Activated CD4-positive, alpha-beta T cell treated with anti-CD3 and anti-CD28 coated beads for 36 hours (primary cell): ENCODE data around the gene EPC2. TPM values are rescaled to one million over a fixed set of nuclear protein-coding genes. Genes with fewer than 3 reads are reported as not detected.
"Not testable (repeated sequence)": the region's sequence is repeated elsewhere in the genome, so short reads cannot be mapped to it uniquely, and the experiment has no call there.

Source experiments
- ATAC-seq: fragments of 200-7000 bp; cut with Tn5 transposase; one replicate; pipeline ENCODE4 v1.10.0; 2021; ENCODE audit warnings: mild to moderate bottlenecking, moderate library complexity
- CTCF ChIA-PET: fragments of 350-600 bp; sonication (Branson Sonifier 250); formaldehyde crosslinking; loops from one replicate; lab custom pipeline; 2021; ENCODE audit warnings: antibody characterized with exemption; lab: Charles Lee
- POLR2A ChIA-PET: fragments of 350-600 bp; sonication (Branson Sonifier 250); formaldehyde crosslinking; loops from one replicate; lab custom pipeline; 2021; ENCODE audit warnings: antibody characterized with exemption, inconsistent platforms; lab: Charles Lee
- DNase-seq: peaks from one replicate; pipeline ENCODE4 v3.0.0-alpha.2; 2020
- H3K27ac Mint-ChIP-seq: one replicate; pipeline ENCODE4 v1.8.0; 2021; ENCODE audit warnings: mixed read lengths
- H3K27me3 Mint-ChIP-seq: one replicate; pipeline ENCODE4 v1.8.0; 2021; ENCODE audit warnings: mixed read lengths
- H3K36me3 Mint-ChIP-seq: one replicate; pipeline ENCODE4 v1.8.0; 2021; ENCODE audit warnings: low read depth, mixed read lengths
- H3K4me1 Mint-ChIP-seq: one replicate; pipeline ENCODE4 v1.8.0; 2021; ENCODE audit warnings: mixed read lengths
- H3K4me3 Mint-ChIP-seq: one replicate; pipeline ENCODE4 v1.8.0; 2021; ENCODE audit warnings: mild to moderate bottlenecking, moderate library complexity, mixed read lengths
- H3K9me3 Mint-ChIP-seq: one replicate; pipeline ENCODE4 v1.8.0; 2021; ENCODE audit warnings: low read depth, mixed read lengths
- intact Hi-C, 2 experiments: fragments of 100-400 bp; cut with DNase I in 1 of 2; cut with micrococcal nuclease in 1 of 2; formaldehyde crosslinking; loops; one replicate each; pipeline versions ENCODE4 v1.14.2 to v1.15.1; 2022 to 2024; cut with DNase I, micrococcal nuclease
- total RNA-seq, 2 experiments: library from RNA; stranded (reverse); gene quantifications; one replicate each; pipeline ENCODE4 v1.2.3, GENCODE V29; 2021

Gene EPC2
- total RNA-seq, 2 experiments from 2014 or later = 20.8 to 25.7 TPM

GRCh38 chr2:148642112-148642744 is 2.3 kb upstream of the EPC2 start:
- peaks cover 4% of the 10 kb centered on the region for H3K36me3 Mint-ChIP-seq
- H3K4me3 Mint-ChIP-seq = no peak overlapping the region
- DNase-seq = no peak
- ATAC-seq = no peak
- intact Hi-C loops = no loop called here
- no peaks in the 10 kb centered on the region for H3K9me3 Mint-ChIP-seq
- POLR2A ChIA-PET = interaction anchor here (2.2 kb wide), 1 partner anchor 39 kb away, joined by 9 read pairs; no protein-coding TSS in a partner anchor
- peaks cover 13% of the 10 kb centered on the region for H3K27me3 Mint-ChIP-seq
- CTCF ChIA-PET = interaction anchor here (0.6 to 1.3 kb wide), 5 partner anchors 33 to 237 kb away, joined by 3 to 4 read pairs (median 3); no protein-coding TSS in a partner anchor
- H3K27ac Mint-ChIP-seq = no peak overlapping the region
- peaks cover 25% of the 10 kb centered on the region for H3K4me1 Mint-ChIP-seq

- H3K27me3 Mint-ChIP-seq = peaks cover 13% of the 10 kb centered on the region
- DNase-seq = no peak
- POLR2A ChIA-PET = interaction anchor here (0.7 to 2.2 kb wide), 4 partner anchors 14 to 119 kb away, joined by 3 to 9 read pairs (median 4); no protein-coding TSS in a partner anchor
- peak overlapping the region; percentile 95 for H3K27ac Mint-ChIP-seq
- intact Hi-C loops = loop anchor here (1.0 kb wide), 6 partner anchors 29 to 623 kb away; partner anchors contain the start of genes KIF5C (in 1 of the 2) and ORC4 (in 1 of the 2)
- CTCF ChIA-PET = interaction anchor here (0.6 to 1.5 kb wide), 10 partner anchors 9 to 236 kb away, joined by 3 to 6 read pairs (median 3); no protein-coding TSS in a partner anchor
- H3K9me3 Mint-ChIP-seq = no peaks in the 10 kb centered on the region
- peaks cover 29% of the 10 kb centered on the region for H3K4me1 Mint-ChIP-seq
- H3K4me3 Mint-ChIP-seq = peak overlapping the region; percentile 83
- H3K36me3 Mint-ChIP-seq = peaks cover 7% of the 10 kb centered on the region
- ATAC-seq = no peak
Measured at GRCh38 chr2:148642891-148643416, 1.6 kb upstream of the EPC2 start.

- intact Hi-C loops = loop anchor here (1.0 kb wide), 6 partner anchors 29 to 623 kb away; partner anchors contain the start of genes KIF5C (in 1 of the 2) and ORC4 (in 1 of the 2)
- Mint-ChIP-seq H3K27me3 (peaks cover 13% of the 10 kb centered on the region), H3K9me3 (no peaks in the 10 kb centered on the region), H3K4me3 (peak overlapping the region; percentile 83), H3K36me3 (peaks cover 8% of the 10 kb centered on the region), H3K4me1 (peaks cover 31% of the 10 kb centered on the region), H3K27ac (peak overlapping the region; percentile 95)
- POLR2A ChIA-PET = interaction anchor here (0.5 to 2.2 kb wide), 7 partner anchors 13 to 263 kb away, joined by 3 to 9 read pairs (median 3); no protein-coding TSS in a partner anchor
- CTCF ChIA-PET = interaction anchor here (0.8 to 1.5 kb wide), 9 partner anchors 9 to 134 kb away, joined by 3 to 6 read pairs (median 3); no protein-coding TSS in a partner anchor
- DNase-seq (no peak), ATAC-seq (peak; percentile 38)
Measured at GRCh38 chr2:148643421-148643820, 1.1 kb upstream of the EPC2 start.

- peaks cover 44% of the 10 kb centered on the region for H3K4me1 Mint-ChIP-seq
- POLR2A ChIA-PET = interaction anchor here (0.6 to 1.8 kb wide), 6 partner anchors 42 to 169 kb away, joined by 3 to 10 read pairs (median 4); no protein-coding TSS in a partner anchor
- H3K27ac Mint-ChIP-seq = peak overlapping the region; percentile 94
- ATAC-seq (peak; percentile 74), DNase-seq (peak; percentile 96)
- CTCF ChIA-PET = interaction anchor here (0.5 to 3.4 kb wide), 4 partner anchors 12 to 484 kb away, joined by 3 to 19 read pairs (median 3); no protein-coding TSS in a partner anchor
- peaks cover 12% of the 10 kb centered on the region for H3K36me3 Mint-ChIP-seq
- no peaks in the 10 kb centered on the region for H3K9me3 Mint-ChIP-seq
- peaks cover 13% of the 10 kb centered on the region for H3K27me3 Mint-ChIP-seq
- peak overlapping the region; percentile 83 for H3K4me3 Mint-ChIP-seq
- intact Hi-C loops = loop anchor here (1.0 to 5.0 kb wide), 9 partner anchors 14 to 801 kb away; partner anchors contain the start of genes KIF5C (in 1 of the 2) and MBD5 (in 1 of the 2)
Measured at GRCh38 chr2:148644883-148645538, 460 bp downstream of the EPC2 start.

- peaks cover 12% of the 10 kb centered on the region for H3K36me3 Mint-ChIP-seq
- H3K4me1 Mint-ChIP-seq = peaks cover 50% of the 10 kb centered on the region
- H3K27ac Mint-ChIP-seq = peak overlapping the region; percentile 88
- ChIA-PET POLR2A (interaction anchor here (0.6 to 1.8 kb wide), 16 partner anchors 10 to 625 kb away, joined by 3 to 10 read pairs (median 4); partner anchors contain the start of genes MBD5 and ORC4), CTCF (interaction anchor here (0.5 to 3.4 kb wide), 3 partner anchors 11 to 485 kb away, joined by 3 to 19 read pairs (median 3); no protein-coding TSS in a partner anchor)
- H3K4me3 Mint-ChIP-seq = peak overlapping the region; percentile 83
- H3K27me3 Mint-ChIP-seq = peaks cover 11% of the 10 kb centered on the region
- no peaks in the 10 kb centered on the region for H3K9me3 Mint-ChIP-seq
- DNase-seq (peak; percentile 71), ATAC-seq (peak; percentile 55)
- intact Hi-C loops = loop anchor here (1.0 to 5.0 kb wide), 8 partner anchors 13 to 801 kb away; partner anchors contain the start of gene MBD5 (in 1 of the 2)
Measured at GRCh38 chr2:148645539-148646230, 1.1 kb downstream of the EPC2 start.

GRCh38 chr2:148646231-148646559 is 1.6 kb downstream of the EPC2 start:
- Mint-ChIP-seq H3K4me3 (peak overlapping the region; percentile 83), H3K27me3 (peaks cover 9% of the 10 kb centered on the region), H3K36me3 (peaks cover 12% of the 10 kb centered on the region), H3K4me1 (peaks cover 56% of the 10 kb centered on the region), H3K9me3 (no peaks in the 10 kb centered on the region), H3K27ac (peak overlapping the region; percentile 85)
- CTCF ChIA-PET = interaction anchor here (0.9 to 3.4 kb wide), 3 partner anchors 11 to 16 kb away, joined by 3 to 19 read pairs (median 3); no protein-coding TSS in a partner anchor
- POLR2A ChIA-PET = interaction anchor here (0.6 to 1.8 kb wide), 12 partner anchors 10 to 626 kb away, joined by 3 to 10 read pairs (median 4); partner anchors contain the start of genes MBD5 and ORC4
- DNase-seq (no peak), ATAC-seq (no peak)
- intact Hi-C loops = loop anchor here in 1 of 2 experiments (5.0 kb wide), 1 partner anchor 76 kb away; no protein-coding TSS in a partner anchor

- POLR2A ChIA-PET = interaction anchor here (0.6 kb wide), 1 partner anchor 43 kb away, joined by 3 read pairs; no protein-coding TSS in a partner anchor
Measured at GRCh38 chr2:148647711-148648110, 3.2 kb downstream of the EPC2 start.

GRCh38 chr2:148649936-148650335 is 5.4 kb downstream of the EPC2 start:
- CTCF ChIA-PET = no interaction called here
- intact Hi-C loops = loop anchor here in 1 of 2 experiments (1.0 to 5.0 kb wide), 2 partner anchors 9 to 72 kb away; no protein-coding TSS in a partner anchor

More at GRCh38 chr2:148647711-148648110, 3.2 kb downstream of the EPC2 start:
- H3K27me3 Mint-ChIP-seq, DNase-seq, H3K27ac Mint-ChIP-seq, H3K4me3 Mint-ChIP-seq, H3K9me3 Mint-ChIP-seq, ATAC-seq: not testable (repeated sequence)
- peaks cover 12% of the 10 kb centered on the region for H3K36me3 Mint-ChIP-seq
- CTCF ChIA-PET = interaction anchor here (3.4 kb wide), 1 partner anchor 9 kb away, joined by 19 read pairs; no protein-coding TSS in a partner anchor
- H3K4me1 Mint-ChIP-seq = peaks cover 65% of the 10 kb centered on the region
- intact Hi-C loops = loop anchor here in 1 of 2 experiments (1.0 to 5.0 kb wide), 2 partner anchors 27 to 75 kb away; no protein-coding TSS in a partner anchor

GRCh38 chr2:148650881-148651280 is 6.3 kb downstream of the EPC2 start:
- ATAC-seq = peak; percentile 43
- ChIA-PET POLR2A (no interaction called here), CTCF (no interaction called here)
- no peaks in the 10 kb centered on the region for H3K27me3 Mint-ChIP-seq
- H3K4me3 Mint-ChIP-seq = no peak overlapping the region
- H3K36me3 Mint-ChIP-seq = peaks cover 14% of the 10 kb centered on the region
- peak overlapping the region; percentile 75 for H3K27ac Mint-ChIP-seq
- no peak for DNase-seq
- intact Hi-C loops = no loop called here
- H3K9me3 Mint-ChIP-seq = no peaks in the 10 kb centered on the region
- peaks cover 81% of the 10 kb centered on the region for H3K4me1 Mint-ChIP-seq

More at GRCh38 chr2:148649936-148650335, 5.4 kb downstream of the EPC2 start:
- Mint-ChIP-seq H3K4me3 (no peak overlapping the region), H3K9me3 (no peaks in the 10 kb centered on the region), H3K27ac (no peak overlapping the region), H3K36me3 (peaks cover 15% of the 10 kb centered on the region), H3K27me3 (no peaks in the 10 kb centered on the region), H3K4me1 (peaks cover 74% of the 10 kb centered on the region)
- DNase-seq = no peak
- POLR2A ChIA-PET = no interaction called here
- no peak for ATAC-seq

GRCh38 chr2:148651972-148652371 is 7.4 kb downstream of the EPC2 start:
- CTCF ChIA-PET = interaction anchor here (1.2 kb wide), 1 partner anchor 8 kb away, joined by 3 read pairs; no protein-coding TSS in a partner anchor
- Mint-ChIP-seq H3K27ac (no peak overlapping the region), H3K36me3 (peaks cover 11% of the 10 kb centered on the region), H3K27me3 (no peaks in the 10 kb centered on the region), H3K9me3 (no peaks in the 10 kb centered on the region), H3K4me3 (peak overlapping the region; percentile 16), H3K4me1 (peaks cover 86% of the 10 kb centered on the region)
- intact Hi-C loops = no loop called here
- POLR2A ChIA-PET = no interaction called here
- DNase-seq (no peak), ATAC-seq (no peak)
